IMR-90 (cell line): Measurements from ENCODE around the gene SLC24A3. TPM values are rescaled to one million over a fixed set of nuclear protein-coding genes. Genes with fewer than 3 reads are reported as not detected.

Experiments used
- ATAC-seq: fragments of 200-7000 bp; cut with Tn5 transposase; 2 replicates; pipeline ENCODE4 v1.9.1; 2020; ENCODE audit warnings: low read depth, mild to moderate bottlenecking, moderate library complexity
- BruUV-seq: library from RNA; stranded (reverse); fragments of 400-500 nt; replicated peaks from 2 replicates; lab custom pipeline; 2021; lab: Mats Ljungman, UMichigan
- CTCF ChIA-PET: fragments of 300-600 bp; formaldehyde crosslinking; extraction: SDS; loops from one replicate; lab custom pipeline; 2021; ENCODE audit warnings: antibody characterized with exemption; lab: Yijun Ruan, JAX
- POLR2A ChIA-PET: fragments of 300-600 bp; sonication (Branson Sonifier 250); formaldehyde crosslinking; loops from one replicate; lab custom pipeline; 2022; ENCODE audit warnings: antibody characterized with exemption; ENCODE audit not compliant: unreplicated experiment; lab: Charles Lee
- DNase-seq: peaks from one replicate; pipeline ENCODE4 v3.0.0; 2013
- H2AFZ ChIP-seq: replicated peaks from 2 replicates; pipeline ENCODE3; 2013; ENCODE audit warnings: low read length, mild to moderate bottlenecking; ENCODE audit not compliant: poor library complexity
- H2AK5ac ChIP-seq: 2 replicates; pipeline ENCODE4 v1.6.1; 2013; ENCODE audit warnings: low read depth, low read length, inconsistent platforms
- H2AK9ac ChIP-seq: replicated peaks from 2 replicates; pipeline ENCODE3; 2013; ENCODE audit warnings: mild to moderate bottlenecking, low read depth, low read length, moderate library complexity; ENCODE audit not compliant: poor library complexity
- H2BK120ac ChIP-seq: 2 replicates; pipeline ENCODE4 v1.6.1; 2013; ENCODE audit warnings: low read depth, low read length, inconsistent platforms
- H2BK15ac ChIP-seq: 3 replicates; pipeline ENCODE4 v1.6.1; 2013; ENCODE audit warnings: low read depth, low read length, inconsistent platforms
- H2BK20ac ChIP-seq: 2 replicates; pipeline ENCODE4 v1.6.1; 2013; ENCODE audit warnings: low read depth, mild to moderate bottlenecking, inconsistent platforms, low read length, moderate library complexity
- H2BK5ac ChIP-seq: 2 replicates; pipeline ENCODE4 v1.6.1; 2013; ENCODE audit warnings: mild to moderate bottlenecking, low read depth, low read length, inconsistent platforms; ENCODE audit not compliant: poor library complexity, severe bottlenecking
- H3K14ac ChIP-seq: replicated peaks from 2 replicates; pipeline ENCODE4 v1.6.1; 2013; ENCODE audit warnings: low read depth, low read length, inconsistent platforms
- H3K18ac ChIP-seq: 2 replicates; pipeline ENCODE4 v1.6.1; 2013; ENCODE audit warnings: low read depth, low read length, control low read depth
- H3K23ac ChIP-seq: 2 replicates; pipeline ENCODE4 v1.6.1; 2013; ENCODE audit warnings: low read depth, low read length, inconsistent platforms
- H3K27ac ChIP-seq: 2 replicates; pipeline ENCODE4 v1.5.1; 2013; ENCODE audit warnings: mild to moderate bottlenecking, control low read depth, low read length; ENCODE audit not compliant: insufficient read depth
- H3K27me3 ChIP-seq: 2 replicates; pipeline ENCODE4 v1.6.1; 2013; ENCODE audit warnings: low read length; ENCODE audit not compliant: control insufficient read depth, insufficient read depth
- H3K36me3 ChIP-seq: 2 replicates; pipeline ENCODE4 v1.6.1; 2013; ENCODE audit warnings: low read length, mixed read lengths; ENCODE audit not compliant: control insufficient read depth, insufficient read depth
- H3K4ac ChIP-seq: 2 replicates; pipeline ENCODE4 v1.6.1; 2013; ENCODE audit warnings: low read depth, low read length, inconsistent platforms
- H3K4me1 ChIP-seq: 2 replicates; pipeline ENCODE4 v1.6.1; 2013; ENCODE audit warnings: low read length, mixed read lengths; ENCODE audit not compliant: control insufficient read depth, insufficient read depth
- H3K4me2 ChIP-seq: 2 replicates; pipeline ENCODE4 v1.6.1; 2013; ENCODE audit warnings: low read depth, mild to moderate bottlenecking, control low read depth, low read length, moderate library complexity
- H3K4me3 ChIP-seq: 2 replicates; pipeline ENCODE4 v1.5.1; 2013; ENCODE audit warnings: low read depth, mild to moderate bottlenecking, control low read depth, low read length, moderate library complexity; ENCODE audit not compliant: insufficient read depth
- H3K56ac ChIP-seq: 2 replicates; pipeline ENCODE4 v1.6.1; 2013; ENCODE audit warnings: low read length, inconsistent platforms; ENCODE audit not compliant: insufficient read depth; ENCODE audit errors: extremely low read depth
- H3K79me1 ChIP-seq, 2 experiments: 2 replicates each; pipeline ENCODE4 v1.6.1; 2013; ENCODE audit warnings: low read length in 2 of 2, inconsistent platforms in 1 of 2, low read depth in 1 of 2
- H3K9ac ChIP-seq: 2 replicates; pipeline ENCODE4 v1.6.1; 2013; ENCODE audit warnings: low read depth, low read length, control low read depth
- H3K9me1 ChIP-seq: 2 replicates; pipeline ENCODE4 v1.6.1; 2013; ENCODE audit warnings: low read length, inconsistent platforms; ENCODE audit not compliant: insufficient read depth
- H3K9me3 ChIP-seq: 2 replicates; pipeline ENCODE4 v1.6.1; 2013; ENCODE audit warnings: low read length; ENCODE audit not compliant: control insufficient read depth, insufficient read depth
- H4K20me1 ChIP-seq: 2 replicates; pipeline ENCODE4 v1.6.1; 2013; ENCODE audit warnings: low read length, inconsistent platforms; ENCODE audit not compliant: insufficient read depth
- H4K5ac ChIP-seq: 2 replicates; pipeline ENCODE4 v1.6.1; 2013; ENCODE audit warnings: mild to moderate bottlenecking, low read depth, low read length, control low read depth
- H4K8ac ChIP-seq, 2 experiments: 2 replicates each; pipeline ENCODE4 v1.6.1; 2013; ENCODE audit warnings: low read depth in 2 of 2, low read length in 2 of 2, control low read depth in 1 of 2, inconsistent platforms in 1 of 2
- H4K91ac ChIP-seq: 2 replicates; pipeline ENCODE4 v1.6.1; 2013; ENCODE audit warnings: low read depth, low read length, inconsistent platforms; ENCODE audit not compliant: insufficient read depth
- BHLHE40 ChIP-seq: fragments of 150-350 bp; IDR thresholded peaks from 2 replicates; pipeline ENCODE4 v1.6.1; 2016; ENCODE audit warnings: mild to moderate bottlenecking, low read depth, low read length
- MAZ ChIP-seq: IDR thresholded peaks from 2 replicates; pipeline ENCODE4 v1.6.1; 2012; ENCODE audit warnings: low read depth, mild to moderate bottlenecking, low read length, improper control_type of control experiment, moderate library complexity, borderline replicate concordance
- NFE2L2 ChIP-seq: fragments of 150-350 bp; IDR thresholded peaks from 2 replicates; pipeline ENCODE4 v1.6.1; 2016; ENCODE audit warnings: low read depth, mild to moderate bottlenecking, low read length
- RAD21 ChIP-seq: IDR thresholded peaks from 2 replicates; pipeline ENCODE4 v1.6.1; 2012; ENCODE audit warnings: low read length, improper control_type of control experiment
- RCOR1 ChIP-seq: IDR thresholded peaks from 2 replicates; pipeline ENCODE4 v1.6.1; 2012; ENCODE audit warnings: mild to moderate bottlenecking, low read length, improper control_type of control experiment; ENCODE audit not compliant: insufficient replicate concordance
- RFX5 ChIP-seq: IDR thresholded peaks from 2 replicates; pipeline ENCODE4 v1.8.0; 2012; ENCODE audit warnings: low read depth, mild to moderate bottlenecking, low read length, moderate library complexity
- WGBS, 2 experiments: methylation state at CpG; one replicate each; pipeline versions ENCODE4 v1.1.5 to v1.1.7; 2013; ENCODE audit warnings: missing lambda C conversion rate in 2 of 2; ENCODE audit not compliant: insufficient read length in 1 of 2; ENCODE audit errors: extremely low coverage in 2 of 2; 5-methylcytosine and 5-hydroxymethylcytosine counted together
- dilution Hi-C: fragments of 300-500 bp; cut with HindIII; formaldehyde crosslinking; loops from one replicate; pipeline ENCODE4 v1.14.3; 2018; ENCODE audit warnings: low sequenced_read_pairs; ENCODE audit not compliant: unreplicated experiment
- in situ Hi-C: fragments of 300-500 bp; cut with MboI; formaldehyde crosslinking; loops from 3 replicates; pipeline ENCODE4 v1.14.3; 2019; ENCODE audit warnings: low sequenced_read_pairs, inconsistent platforms, mixed read lengths
- intact Hi-C: fragments of 100-400 bp; cut with micrococcal nuclease; formaldehyde crosslinking; loops from 2 replicates; pipeline ENCODE4 v1.10.0; 2022
- polyA plus RNA-seq, 3 experiments: library from polyadenylated mRNA; depleted of rRNA; stranded (reverse); fragments of >200 nt; gene quantifications; 2 replicates each; pipeline ENCODE4 v1.2.3, GENCODE V29; 2012; ENCODE audit warnings: low replicate concordance in 1 of 3
- total RNA-seq: library from RNA; depleted of rRNA; stranded (reverse); fragments of >200 nt; gene quantifications from 2 replicates; pipeline ENCODE4 v1.2.3, GENCODE V29; 2012
- TF ChIP-seq, protein P1 (sequence below): conservative IDR thresholded peaks from 2 replicates; pipeline ENCODE4 v1.5.1; 2012; ENCODE audit warnings: mild to moderate bottlenecking, low read depth, low read length, improper control_type of control experiment

Gene SLC24A3
- total and polyA plus RNA-seq, 2 of the 4 experiments (the other 2 are of a cell fraction), result not detected

DNA sequence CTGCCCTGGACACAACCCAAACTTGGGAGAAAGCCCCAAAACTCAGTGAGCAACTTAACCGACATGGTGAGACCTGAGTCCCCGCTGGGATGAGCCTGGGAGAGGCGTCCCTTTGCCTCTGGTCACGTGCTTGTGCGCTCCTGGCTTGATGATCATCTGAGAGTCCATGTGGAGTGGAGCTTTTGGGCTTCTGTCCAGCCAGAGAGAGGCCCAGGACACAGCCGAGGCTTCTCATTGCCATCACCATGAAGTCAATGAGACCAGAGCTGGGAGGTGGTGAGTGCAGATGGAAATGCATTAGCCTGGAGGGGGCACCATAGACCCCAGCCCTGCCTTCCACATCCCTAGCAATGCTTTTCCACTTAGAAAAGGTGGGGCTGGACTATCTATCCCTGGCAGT, 250.0 kb downstream of the SLC24A3 start:
- Histone ChIP-seq H3K4me2 (no peak overlapping the region), H3K4me1 (no peaks in the 10 kb centered on the region), H4K5ac (no peak overlapping the region), H2BK120ac (no peak overlapping the region), H2BK15ac (no peak overlapping the region), H3K9me1 (no peaks in the 10 kb centered on the region), H3K18ac (no peak overlapping the region), H4K20me1 (no peaks in the 10 kb centered on the region), H3K27me3 (no peaks in the 10 kb centered on the region), H3K79me1 (no peaks in the 10 kb centered on the region), H3K9me3 (no peaks in the 10 kb centered on the region), H2BK20ac (no peak overlapping the region), H2BK5ac (no peak overlapping the region), H2AK9ac (no peak overlapping the region), H3K36me3 (no peaks in the 10 kb centered on the region), H3K56ac (no peak overlapping the region), H3K4ac (no peak overlapping the region), H3K9ac (no peak overlapping the region), H3K27ac (no peak overlapping the region), H2AK5ac (no peak overlapping the region), H3K23ac (no peak overlapping the region), H4K8ac (no peak overlapping the region), H2AFZ (peak overlapping the region; percentile 49), H3K14ac (no peak overlapping the region), H3K4me3 (no peak overlapping the region), H4K91ac (no peak overlapping the region)
- no TSS peak for BruUV-seq
- dilution Hi-C loops (no loop called here), in situ Hi-C loops (no loop called here), intact Hi-C loops (no loop called here)
- DNase-seq (no peak), ATAC-seq (no peak)
- ChIA-PET POLR2A (no interaction called here), CTCF (no interaction called here)
- no CpG with 5 or more reads among the region's 6 CpGs for WGBS, 2 experiments
- TF ChIP-seq RAD21 (no peak), MAZ (no peak), RCOR1 (no peak), BHLHE40 (no peak), RFX5 (no peak), NFE2L2 (no peak)
- TF ChIP-seq, protein P1, sequence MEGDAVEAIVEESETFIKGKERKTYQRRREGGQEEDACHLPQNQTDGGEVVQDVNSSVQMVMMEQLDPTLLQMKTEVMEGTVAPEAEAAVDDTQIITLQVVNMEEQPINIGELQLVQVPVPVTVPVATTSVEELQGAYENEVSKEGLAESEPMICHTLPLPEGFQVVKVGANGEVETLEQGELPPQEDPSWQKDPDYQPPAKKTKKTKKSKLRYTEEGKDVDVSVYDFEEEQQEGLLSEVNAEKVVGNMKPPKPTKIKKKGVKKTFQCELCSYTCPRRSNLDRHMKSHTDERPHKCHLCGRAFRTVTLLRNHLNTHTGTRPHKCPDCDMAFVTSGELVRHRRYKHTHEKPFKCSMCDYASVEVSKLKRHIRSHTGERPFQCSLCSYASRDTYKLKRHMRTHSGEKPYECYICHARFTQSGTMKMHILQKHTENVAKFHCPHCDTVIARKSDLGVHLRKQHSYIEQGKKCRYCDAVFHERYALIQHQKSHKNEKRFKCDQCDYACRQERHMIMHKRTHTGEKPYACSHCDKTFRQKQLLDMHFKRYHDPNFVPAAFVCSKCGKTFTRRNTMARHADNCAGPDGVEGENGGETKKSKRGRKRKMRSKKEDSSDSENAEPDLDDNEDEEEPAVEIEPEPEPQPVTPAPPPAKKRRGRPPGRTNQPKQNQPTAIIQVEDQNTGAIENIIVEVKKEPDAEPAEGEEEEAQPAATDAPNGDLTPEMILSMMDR, result no peak
